Measurements from ENCODE around the gene IER2.

Gene IER2

GRCh38 chr19:13150187-13150930, at the start of gene IER2, which contains the start of gene STX10:
Gene IER2 (plus strand): TSS chr19:13150411. CDS start chr19:13153187, 2,776 bp downstream.
Gene STX10 (minus strand): TSS chr19:13150375. CDS start chr19:13150173, 202 bp downstream.
- peak; percentile 72 to 89 (median 84) for DNase-seq (ENCODE audit: low read depth in 4 of 4, low spot score in 1 of 4)

- DNase-seq (ENCODE audit: low read depth in 4 of 4, low spot score in 1 of 4): no peak
These were observed 49.2 kb upstream of the IER2 start for GRCh38 chr19:13100841-13101589.

GRCh38 chr19:13101590-13102415, 48.4 kb upstream of the IER2 start:
- no peak for DNase-seq (ENCODE audit: low read depth in 4 of 4, low spot score in 1 of 4)

DNA sequence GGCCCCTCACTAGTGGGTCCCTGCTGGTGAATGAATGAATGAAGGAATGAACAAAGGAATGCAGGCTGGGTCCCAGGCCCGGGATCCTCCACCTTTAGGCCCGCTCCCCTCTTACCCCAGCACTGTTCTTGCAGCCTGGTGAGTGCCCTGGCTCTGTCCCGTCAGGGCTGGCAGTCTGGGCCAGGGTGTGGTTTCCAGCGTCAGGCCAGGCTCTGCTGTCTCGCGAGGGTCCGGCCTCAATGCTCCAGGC, 47.9 kb upstream of the IER2 start:
- DNase-seq (ENCODE audit: low read depth in 4 of 4, low spot score in 1 of 4): no peak

GRCh38 chr19:13102666-13103580, 47.3 kb upstream of the IER2 start, which contains the start of gene LYL1:
Gene LYL1 (minus strand): TSS chr19:13102858. CDS start chr19:13101171, 1,687 bp downstream.
- DNase-seq (ENCODE audit: low read depth in 4 of 4, low spot score in 1 of 4): no peak

DNA sequence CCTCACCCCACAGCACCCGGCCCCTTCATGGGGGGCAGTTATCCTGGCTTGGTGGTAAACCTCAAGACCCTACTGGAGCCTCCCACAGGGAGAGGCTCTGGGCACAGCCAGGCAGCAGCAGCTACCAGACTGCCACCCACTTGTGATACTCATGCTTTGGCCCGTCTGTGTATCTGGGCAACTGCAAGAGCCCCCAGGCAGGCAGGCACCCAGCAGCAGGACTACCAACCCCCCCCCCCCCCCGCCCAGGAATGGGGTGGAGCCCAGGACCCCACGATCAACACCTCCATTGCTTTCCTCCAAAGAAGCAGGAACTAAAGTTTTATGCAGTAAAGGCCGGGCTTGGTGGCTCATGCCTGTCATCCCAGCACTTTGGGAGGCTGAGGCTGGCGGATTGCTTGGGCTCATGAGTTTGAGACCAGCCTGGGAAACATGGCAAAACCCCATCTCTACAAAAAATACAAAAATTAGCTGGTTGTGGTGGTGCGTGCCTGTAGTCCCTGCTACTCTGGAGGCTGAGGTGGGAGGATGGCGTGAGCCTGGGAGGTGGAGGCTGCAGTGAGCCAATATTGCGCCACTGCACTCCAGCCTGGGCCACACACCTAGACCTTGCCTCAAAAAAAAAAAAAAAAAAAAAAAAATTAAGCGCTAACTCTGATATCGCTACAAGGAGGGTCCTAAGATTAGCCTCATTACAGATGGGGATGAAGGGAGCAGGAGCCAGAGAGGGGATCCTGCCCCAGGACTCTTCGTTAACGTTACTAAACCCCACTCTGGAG, 46.4 kb upstream of the IER2 start:
- DNase-seq (ENCODE audit: low read depth in 4 of 4, low spot score in 1 of 4): no peak

GRCh38 chr19:13104360-13104847, 45.8 kb upstream of the IER2 start:
- DNase-seq (ENCODE audit: low read depth in 4 of 4, low spot score in 1 of 4): peak in 2 of 4 experiments; percentile 50 to 60

DNA sequence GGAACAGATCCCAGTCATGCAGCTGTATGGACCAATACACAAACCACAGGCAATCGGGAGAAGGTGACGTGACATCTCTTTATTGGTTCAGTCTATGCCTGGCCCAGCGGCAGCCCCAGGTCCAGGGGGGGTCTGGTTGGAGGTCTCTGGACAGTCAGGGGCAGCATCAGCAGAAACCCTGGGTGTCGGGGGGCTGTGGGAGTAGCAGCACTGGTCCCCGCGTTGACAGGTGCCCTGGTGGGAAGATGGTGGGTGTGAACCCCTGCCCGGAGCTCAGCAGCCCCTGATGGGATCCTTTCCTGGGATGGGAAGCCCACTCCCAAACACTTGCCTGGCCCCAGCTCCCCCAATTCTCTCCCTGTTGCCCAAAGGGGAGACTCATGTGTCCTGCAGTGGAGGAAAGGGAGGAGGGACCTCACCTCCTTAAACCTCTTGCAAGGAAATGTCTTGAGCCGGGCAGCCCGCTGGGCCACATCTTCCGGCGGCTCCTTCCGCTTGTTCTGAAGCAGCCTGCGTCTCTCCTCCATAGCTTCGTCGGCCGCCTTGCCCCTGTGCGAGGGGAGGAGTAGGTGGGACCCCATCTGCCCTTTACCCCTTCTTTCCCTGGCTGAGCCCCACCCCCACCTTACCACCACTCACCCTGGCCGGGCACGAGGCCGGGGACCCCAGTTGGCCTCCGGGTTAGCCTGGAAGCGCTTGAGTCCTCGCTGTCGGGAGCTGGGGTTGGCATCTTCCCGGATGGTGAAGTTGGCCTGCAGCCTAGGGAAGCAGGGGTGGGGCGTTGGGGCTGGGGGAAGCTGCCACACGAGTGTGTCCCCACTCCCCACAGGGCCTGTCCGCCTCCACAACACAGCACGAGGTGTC, 45.1 kb upstream of the IER2 start:
- no peak for DNase-seq (ENCODE audit: low read depth in 4 of 4, low spot score in 1 of 4)

DNA sequence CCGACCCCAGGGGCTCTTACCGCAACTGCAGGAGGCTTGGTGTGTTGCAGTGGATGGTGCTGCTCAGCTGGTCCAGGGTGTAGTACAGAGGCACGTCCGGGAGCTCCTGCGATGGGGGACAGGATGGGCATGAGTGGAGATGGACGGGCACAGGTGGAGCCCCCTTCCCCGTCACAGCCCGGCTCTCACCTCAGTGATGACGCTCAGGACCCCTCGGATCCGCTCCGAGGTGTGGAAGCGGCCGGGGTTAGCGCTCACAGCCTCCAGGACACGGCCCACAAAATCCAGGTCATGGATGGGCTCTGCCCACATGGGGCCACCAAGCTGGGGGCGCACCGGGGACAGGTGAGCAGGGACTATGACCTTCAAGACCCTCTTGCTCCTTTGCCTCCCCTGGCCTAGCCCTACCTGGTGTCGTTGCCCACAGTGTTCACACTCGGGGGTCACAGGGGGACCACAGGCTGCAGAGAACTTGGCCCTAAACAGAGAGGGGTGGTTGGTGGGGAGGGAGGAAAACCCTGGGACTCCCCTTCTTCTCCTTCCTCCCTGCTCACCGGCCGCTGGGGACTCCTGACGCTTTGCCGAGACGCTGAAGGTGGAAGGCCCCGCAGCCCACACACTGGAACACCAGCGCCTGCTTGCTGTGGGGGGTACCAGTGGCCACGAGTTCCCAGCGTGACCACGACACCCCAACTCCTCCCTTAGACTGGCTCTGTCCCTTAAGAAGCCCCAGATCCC, 40.7 kb upstream of the IER2 start:
- no peak for DNase-seq (ENCODE audit: low read depth in 4 of 4, low spot score in 1 of 4)

- DNase-seq (ENCODE audit: low read depth in 4 of 4, low spot score in 1 of 4): no peak
These were observed 40.1 kb upstream of the IER2 start for GRCh38 chr19:13110099-13110610.

- no peak for DNase-seq (ENCODE audit: low read depth in 4 of 4, low spot score in 1 of 4)
These were observed 37.7 kb upstream of the IER2 start for GRCh38 chr19:13112555-13112954.

DNA sequence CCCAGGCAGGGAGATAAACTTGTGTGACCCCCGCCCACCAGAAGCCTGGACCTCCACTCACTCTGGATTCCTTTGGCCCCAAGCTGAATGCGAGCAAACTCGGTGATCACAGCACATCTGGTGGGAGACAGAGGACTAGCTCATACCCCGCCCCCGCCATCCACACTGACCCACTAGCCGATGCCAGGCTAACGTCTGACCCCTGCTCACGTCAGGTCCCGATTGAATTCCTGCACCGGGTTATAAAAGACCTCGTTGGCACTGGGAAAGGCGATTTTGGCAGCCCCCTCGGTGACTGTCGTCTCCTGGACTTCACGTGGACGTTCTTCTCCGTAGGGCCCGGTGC, 34.3 kb upstream of the IER2 start:
- no peak for DNase-seq (ENCODE audit: low read depth in 4 of 4, low spot score in 1 of 4)

GRCh38 chr19:13116282-13117175, 33.7 kb upstream of the IER2 start, which contains the start of gene TRMT1:
Gene TRMT1 (minus strand): TSS chr19:13116740. CDS start chr19:13116399, 341 bp downstream.
- peak; percentile 79 to 92 (median 89) for DNase-seq (ENCODE audit: low read depth in 4 of 4, low spot score in 1 of 4)

GRCh38 chr19:13117176-13117771, 32.9 kb upstream of the IER2 start:
- DNase-seq (ENCODE audit: low read depth in 4 of 4, low spot score in 1 of 4): no peak

GRCh38 chr19:13117772-13118423, 32.3 kb upstream of the IER2 start, which contains the start of gene NACC1:
Gene NACC1 (plus strand): TSS chr19:13118264. CDS start chr19:13135208, 16,944 bp downstream.
- DNase-seq (ENCODE audit: low read depth in 4 of 4, low spot score in 1 of 4): peak; percentile 72 to 90 (median 82)

Measured in stimulated activated CD4-positive, alpha-beta T cell treated with anti-CD3 and anti-CD28 coated beads, Interleukin-1b, Interleukin-23, amount 100 ng/mL, for 24 hours (primary cell).